Endothelial cell of umbilical vein (primary cell): ENCODE results near the gene EMID1. TPM values are rescaled to one million over a fixed set of nuclear protein-coding genes. Genes with fewer than 3 reads are reported as not detected.

ENCODE experiments used
- BruUV-seq: library from RNA; stranded (reverse); fragments of 400-500 nt; replicated peaks from 2 replicates; lab custom pipeline; 2021; lab: Mats Ljungman, UMichigan
- CTCF ChIA-PET: fragments of 300-600, 350-600 bp; sonication (Branson Sonifier 250); formaldehyde crosslinking; loops from one replicate; lab custom pipeline; 2021; ENCODE audit warnings: antibody characterized with exemption, inconsistent platforms; lab: Charles Lee
- POLR2A ChIA-PET: fragments of 300-600, 350-600 bp; sonication (Branson Sonifier 250); formaldehyde crosslinking; loops from one replicate; lab custom pipeline; 2021; ENCODE audit warnings: antibody characterized with exemption, inconsistent platforms; lab: Charles Lee
- DNase-seq: peaks from one replicate; pipeline ENCODE4 v3.0.0-alpha.2; 2011; ENCODE audit warnings: low read depth, low spot score
- FAIRE-seq: peaks from 2 replicates; lab custom pipeline; 2011; peaks lifted over from hg19 to GRCh38; lab: Jason Lieb, UNC
- H2AFZ ChIP-seq: 2 replicates; pipeline ENCODE4 v1.6.0; 2012; ENCODE audit warnings: low read depth, low read length, control low read depth, inconsistent platforms
- H3K27ac ChIP-seq: 2 replicates; pipeline ENCODE4 v1.5.1; 2011; ENCODE audit warnings: low read depth, mild to moderate bottlenecking, control low read depth, low read length, moderate library complexity; ENCODE audit not compliant: insufficient read depth
- H3K27me3 ChIP-seq, 2 experiments: 2 replicates each; pipeline versions ENCODE4 v1.6.0 to v1.6.1; 2011; ENCODE audit warnings: low read length in 2 of 2, mixed read lengths in 1 of 2; ENCODE audit not compliant: control insufficient read depth in 2 of 2, insufficient read depth in 2 of 2
- H3K36me3 ChIP-seq, 2 experiments: 2 replicates in 1 of 2; 3 replicates in 1 of 2; pipeline ENCODE4 v1.5.1; 2011; ENCODE audit warnings: low read length in 2 of 2, mild to moderate bottlenecking in 1 of 2, moderate library complexity in 1 of 2; ENCODE audit not compliant: control insufficient read depth in 2 of 2, insufficient read depth in 2 of 2; ENCODE audit errors: extremely low read depth in 1 of 2
- H3K4me1 ChIP-seq: 3 replicates; pipeline ENCODE4 v1.5.1; 2011; ENCODE audit warnings: mild to moderate bottlenecking, low read length; ENCODE audit not compliant: control insufficient read depth, insufficient read depth; ENCODE audit errors: extremely low read depth
- H3K4me2 ChIP-seq: 2 replicates; pipeline ENCODE4 v1.6.1; 2011; ENCODE audit warnings: low read length, control low read depth, mixed read lengths; ENCODE audit not compliant: insufficient read depth
- H3K4me3 ChIP-seq, 3 experiments: fragments of 200-600 bp in 1 of 3; sonication (generic), shearing (Covaris generic) in 1 of 3; replicated peaks in 1 of 3; 2 replicates each; pipeline ENCODE4 v1.5.1; 2011 to 2016; ENCODE audit warnings: control low read depth in 3 of 3, low read length in 3 of 3, mild to moderate bottlenecking in 2 of 3, inconsistent platforms in 1 of 3, low read depth in 1 of 3, moderate library complexity in 1 of 3; ENCODE audit not compliant: insufficient read depth in 1 of 3
- H3K79me2 ChIP-seq: 2 replicates; pipeline ENCODE4 v1.6.0; 2012; ENCODE audit warnings: low read length, inconsistent platforms; ENCODE audit not compliant: control insufficient read depth, insufficient read depth
- H3K9ac ChIP-seq: replicated peaks from 2 replicates; pipeline ENCODE3; 2011; ENCODE audit warnings: low read length, control low read depth; ENCODE audit not compliant: insufficient read depth; ENCODE audit errors: extremely low read depth
- H3K9me1 ChIP-seq: replicated peaks from 3 replicates; pipeline ENCODE4 v1.6.0; 2011; ENCODE audit warnings: mild to moderate bottlenecking, low read length; ENCODE audit not compliant: control insufficient read depth, insufficient read depth; ENCODE audit errors: extremely low read depth
- H3K9me3 ChIP-seq: replicated peaks from 2 replicates; pipeline ENCODE4 v1.5.1; 2012; ENCODE audit warnings: low read length, inconsistent platforms; ENCODE audit not compliant: control insufficient read depth, insufficient read depth
- H4K20me1 ChIP-seq: replicated peaks from 2 replicates; pipeline ENCODE3; 2011; ENCODE audit warnings: mild to moderate bottlenecking, low read length; ENCODE audit not compliant: control insufficient read depth, insufficient read depth; ENCODE audit errors: extremely low read depth
- EZH2 ChIP-seq: IDR thresholded peaks from 2 replicates; pipeline ENCODE4 v1.6.1; 2012; ENCODE audit warnings: borderline replicate concordance, low read depth, mild to moderate bottlenecking, moderate library complexity, low read length, inconsistent platforms; ENCODE audit not compliant: severe bottlenecking
- FOS ChIP-seq: IDR thresholded peaks from 2 replicates; pipeline ENCODE4 v1.6.1; 2011; ENCODE audit warnings: mild to moderate bottlenecking, low read length, moderate library complexity, borderline replicate concordance; ENCODE audit not compliant: insufficient read depth
- GATA2 ChIP-seq: IDR thresholded peaks from 2 replicates; pipeline ENCODE4 v1.7.0; 2011; ENCODE audit warnings: low read depth, mild to moderate bottlenecking, moderate library complexity, mixed read lengths, low read length; ENCODE audit not compliant: insufficient read length, insufficient read depth
- JUN ChIP-seq: IDR thresholded peaks from 2 replicates; pipeline ENCODE4 v1.6.1; 2011; ENCODE audit warnings: borderline replicate concordance, low read depth; ENCODE audit not compliant: insufficient read length, insufficient read depth
- MYC ChIP-seq: IDR thresholded peaks from one replicate; pipeline ENCODE4 v1.6.1; 2011; ENCODE audit warnings: mild to moderate bottlenecking, low read depth, low read length
- POLR2A ChIP-seq: IDR thresholded peaks from 2 replicates; pipeline ENCODE4 v1.6.1; 2012; ENCODE audit warnings: low read depth, mild to moderate bottlenecking, control low read depth, low read length
- POLR2AphosphoS5 ChIP-seq: IDR thresholded peaks from 2 replicates; pipeline ENCODE4 v1.6.1; 2012; ENCODE audit warnings: low read depth, mild to moderate bottlenecking, control low read depth, low read length, moderate library complexity; ENCODE audit not compliant: insufficient read depth
- dilution Hi-C: fragments of 300-500 bp; cut with MboI; formaldehyde crosslinking; loops from one replicate; pipeline ENCODE4 v1.15.0; 2019; ENCODE audit warnings: low sequenced_read_pairs; ENCODE audit not compliant: extremely low pct_ligation_motif_present
- intact Hi-C: fragments of 100-400 bp; cut with micrococcal nuclease; formaldehyde crosslinking; loops from one replicate; pipeline ENCODE4 v1.10.0; 2022
- polyA plus RNA-seq, 4 experiments: library from polyadenylated mRNA; depleted of rRNA in 3 of 4; stranded (reverse) in 3 of 4; unstranded in 1 of 4; fragments of >200 nt; gene quantifications; 2 replicates each; pipeline versions ENCODE4 v1.2.1 to v1.2.3, GENCODE V29; 2011 to 2012; ENCODE audit warnings: missing spikeins in 1 of 4
- total RNA-seq: library from RNA; stranded (reverse); gene quantifications from 2 replicates; pipeline ENCODE4 v1.2.3, GENCODE V29; 2021
- TF ChIP-seq, protein P1 (sequence below): IDR thresholded peaks from 2 replicates; pipeline ENCODE4 v1.6.1; 2011; ENCODE audit not compliant: insufficient read depth, insufficient read length
- TF ChIP-seq, protein P2 (sequence below), 2 donors: IDR thresholded peaks; 1 replicate in 1 of 2; 2 replicates in 1 of 2; pipeline ENCODE4 v1.5.1; 2011; ENCODE audit warnings: low read length in 2 of 2, mild to moderate bottlenecking in 2 of 2, moderate library complexity in 2 of 2, control low read depth in 1 of 2, inconsistent platforms in 1 of 2, low read depth in 1 of 2; ENCODE audit not compliant: insufficient read depth in 1 of 2; ENCODE audit errors: extremely low read depth in 1 of 2

Gene EMID1
- total and polyA plus RNA-seq, 2 donors (not counting 3 experiments of a cell fraction or from before 2014, with no cell fraction given), result 0.51 to 0.75 TPM

DNA sequence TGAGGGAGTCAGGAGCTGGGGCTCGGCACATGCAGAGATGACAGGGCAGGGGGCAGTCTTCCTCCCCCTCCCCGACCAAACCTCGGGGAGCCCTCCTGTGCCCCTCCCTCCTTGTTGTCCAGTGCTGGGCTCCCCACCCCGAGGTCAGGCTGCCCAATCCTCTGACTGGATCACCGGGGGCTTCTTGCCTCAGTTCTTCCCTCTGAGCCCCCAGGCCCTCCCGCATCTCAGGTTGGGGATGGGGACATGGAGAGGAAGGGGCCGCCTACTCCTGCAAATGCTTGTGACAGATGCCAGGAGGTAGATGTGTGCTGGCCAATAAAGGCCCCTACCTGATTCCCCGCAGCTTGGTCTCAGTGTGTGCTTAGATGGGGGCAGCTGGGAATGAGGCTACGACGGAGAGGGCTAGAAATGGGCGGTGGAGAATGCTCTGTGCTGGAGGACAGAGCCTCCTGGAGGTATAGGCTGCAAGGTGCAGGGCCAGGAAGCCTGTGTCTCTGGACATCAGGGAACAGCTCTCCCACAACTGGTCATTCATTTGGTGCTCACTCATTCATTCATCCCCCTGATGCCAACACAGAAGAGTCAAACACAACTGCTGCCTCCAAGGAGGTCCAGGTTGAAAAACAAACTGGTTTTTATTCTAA is 53.7 kb downstream of the EMID1 start:
- no TSS peak for BruUV-seq
- DNase-seq, result no peak
- Histone ChIP-seq H3K36me3 (peaks cover 0 to 11% of the 10 kb centered on the region in 2 experiments), H3K79me2 (no peaks in the 10 kb centered on the region), H2AFZ (no peak overlapping the region), H3K27ac (no peak overlapping the region), H3K27me3 (no peaks in the 10 kb centered on the region), H3K9me3 (no peaks in the 10 kb centered on the region), H3K4me2 (no peak overlapping the region), H3K4me1 (no peaks in the 10 kb centered on the region), H4K20me1 (no peaks in the 10 kb centered on the region), H3K4me3 (no peak overlapping the region), H3K9ac (no peak overlapping the region), H3K9me1 (no peaks in the 10 kb centered on the region)
- POLR2A ChIA-PET, result interaction anchor here (1.7 kb wide), 1 partner anchor 10 kb away, joined by 3 read pairs; no protein-coding TSS in a partner anchor
- dilution Hi-C loops, result no loop called here
- intact Hi-C loops, result no loop called here
- no peak for TF ChIP-seq MYC
- TF ChIP-seq EZH2, result no peak
- TF ChIP-seq, protein P1, sequence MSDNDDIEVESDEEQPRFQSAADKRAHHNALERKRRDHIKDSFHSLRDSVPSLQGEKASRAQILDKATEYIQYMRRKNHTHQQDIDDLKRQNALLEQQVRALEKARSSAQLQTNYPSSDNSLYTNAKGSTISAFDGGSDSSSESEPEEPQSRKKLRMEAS, result no peak
- no peak for TF ChIP-seq GATA2
- no peak for TF ChIP-seq POLR2AphosphoS5
- no peak for TF ChIP-seq FOS
- no peak for TF ChIP-seq POLR2A
- TF ChIP-seq JUN, result no peak
- TF ChIP-seq, protein P2, sequence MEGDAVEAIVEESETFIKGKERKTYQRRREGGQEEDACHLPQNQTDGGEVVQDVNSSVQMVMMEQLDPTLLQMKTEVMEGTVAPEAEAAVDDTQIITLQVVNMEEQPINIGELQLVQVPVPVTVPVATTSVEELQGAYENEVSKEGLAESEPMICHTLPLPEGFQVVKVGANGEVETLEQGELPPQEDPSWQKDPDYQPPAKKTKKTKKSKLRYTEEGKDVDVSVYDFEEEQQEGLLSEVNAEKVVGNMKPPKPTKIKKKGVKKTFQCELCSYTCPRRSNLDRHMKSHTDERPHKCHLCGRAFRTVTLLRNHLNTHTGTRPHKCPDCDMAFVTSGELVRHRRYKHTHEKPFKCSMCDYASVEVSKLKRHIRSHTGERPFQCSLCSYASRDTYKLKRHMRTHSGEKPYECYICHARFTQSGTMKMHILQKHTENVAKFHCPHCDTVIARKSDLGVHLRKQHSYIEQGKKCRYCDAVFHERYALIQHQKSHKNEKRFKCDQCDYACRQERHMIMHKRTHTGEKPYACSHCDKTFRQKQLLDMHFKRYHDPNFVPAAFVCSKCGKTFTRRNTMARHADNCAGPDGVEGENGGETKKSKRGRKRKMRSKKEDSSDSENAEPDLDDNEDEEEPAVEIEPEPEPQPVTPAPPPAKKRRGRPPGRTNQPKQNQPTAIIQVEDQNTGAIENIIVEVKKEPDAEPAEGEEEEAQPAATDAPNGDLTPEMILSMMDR (IDR thresholded peaks at IDR 0.05; ENCODE audit: extremely low read depth in 1 of 2, insufficient read depth in 1 of 2, low read depth in 1 of 2, low read length in 2 of 2), result no peak
- FAIRE-seq, result no peak
- CTCF ChIA-PET, result interaction anchor here (0.9 to 1.3 kb wide), 2 partner anchors 14 to 57 kb away, joined by 3 to 6 read pairs; no protein-coding TSS in a partner anchor
